Umbilical cord (tissue), 2 donors: ENCODE measurements around the gene NOS3. TPM values are rescaled to one million over a fixed set of nuclear protein-coding genes. Genes with fewer than 3 reads are reported as not detected.

Source experiments
- DNase-seq: peaks from one replicate; pipeline ENCODE4 v3.0.0-alpha.2; 2015; ENCODE audit warnings: low spot score
- total RNA-seq: library from RNA; depleted of rRNA; stranded (reverse); fragments of >200 nt; gene quantifications from one replicate; pipeline ENCODE4 v1.2.3, GENCODE V29; 2014; ENCODE audit warnings: low replicate concordance; ENCODE audit not compliant: insufficient read depth

The NOS3 gene
- total RNA-seq, 1 donor from 2014 or later = 4.6 TPM

GRCh38 chr7:150979713-150980390, 11.0 kb upstream of the NOS3 start:
- DNase-seq = peak; percentile 80

GRCh38 chr7:150980663-150981062, 10.2 kb upstream of the NOS3 start:
- peak; percentile 55 for DNase-seq

GRCh38 chr7:150981644-150982043, 9.2 kb upstream of the NOS3 start:
- DNase-seq = no peak

GRCh38 chr7:150982351-150982750, 8.5 kb upstream of the NOS3 start:
- no peak for DNase-seq

GRCh38 chr7:150983893-150984368, 6.9 kb upstream of the NOS3 start:
- DNase-seq = peak; percentile 65

- peak; percentile 66 for DNase-seq
Measured at GRCh38 chr7:150986099-150986512, 4.7 kb upstream of the NOS3 start.

GRCh38 chr7:150986556-150986955, 4.3 kb upstream of the NOS3 start:
- DNase-seq = no peak

GRCh38 chr7:150988230-150989226, 2.3 kb upstream of the NOS3 start:
- peak; percentile 96 for DNase-seq

- peak; percentile 79 for DNase-seq
Measured at GRCh38 chr7:150989456-150989855, 1.4 kb upstream of the NOS3 start.

GRCh38 chr7:150992051-150992640, 1.3 kb downstream of the NOS3 start:
- no peak for DNase-seq

- no peak for DNase-seq
Measured at GRCh38 chr7:150992833-150993302, 2.1 kb downstream of the NOS3 start.

- DNase-seq = no peak
Measured at GRCh38 chr7:150993511-150993910, 2.7 kb downstream of the NOS3 start.

GRCh38 chr7:150994141-150994837, 3.5 kb downstream of the NOS3 start:
- peak; percentile 90 for DNase-seq

- DNase-seq = no peak
Measured at GRCh38 chr7:150994838-150995510, 4.2 kb downstream of the NOS3 start.

- no peak for DNase-seq
Measured at GRCh38 chr7:150996376-150997074, 5.7 kb downstream of the NOS3 start.

- DNase-seq = no peak
Measured at GRCh38 chr7:150997075-150997511, 6.3 kb downstream of the NOS3 start.

- no peak for DNase-seq
Measured at GRCh38 chr7:150997817-150998216, 7.0 kb downstream of the NOS3 start.

GRCh38 chr7:150998341-150998740, 7.5 kb downstream of the NOS3 start:
- no peak for DNase-seq

GRCh38 chr7:150999001-150999400, 8.2 kb downstream of the NOS3 start:
- DNase-seq = no peak
